HEK293 (cell line): ENCODE measurements around the gene CEP43.

Experiments
- CTCF ChIA-PET: fragments of 350-600 bp; formaldehyde crosslinking; extraction: SDS; loops from one replicate; lab custom pipeline; 2021; ENCODE audit warnings: antibody characterized with exemption; lab: Yijun Ruan, JAX
- POLR2A ChIA-PET: fragments of 300-600 bp; formaldehyde crosslinking; extraction: SDS; loops from one replicate; lab custom pipeline; 2020; ENCODE audit warnings: antibody characterized with exemption, inconsistent platforms; lab: Yijun Ruan, JAX
- H3K27ac ChIP-seq: fragments of 200-500 bp; sonication (Bioruptor generic); 2 replicates; pipeline ENCODE4 v1.5.1; 2014; ENCODE audit warnings: low read depth, low read length, control low read depth, inconsistent platforms; ENCODE audit errors: extremely low read depth
- H3K36me3 ChIP-seq, 2 experiments: fragments of 200-500 bp in 1 of 2; sonication (Bioruptor generic) in 1 of 2; 1 replicate in 1 of 2; 2 replicates in 1 of 2; pipeline ENCODE4 v1.5.1; 2014 to 2017; ENCODE audit warnings: inconsistent platforms in 2 of 2, low read length in 2 of 2; ENCODE audit not compliant: control insufficient read depth in 2 of 2, insufficient read depth in 1 of 2
- H3K4me1 ChIP-seq: fragments of 200-500 bp; sonication (Bioruptor generic); 2 replicates; pipeline ENCODE4 v1.5.1; 2014; ENCODE audit warnings: mild to moderate bottlenecking, low read length, inconsistent platforms; ENCODE audit not compliant: control insufficient read depth, insufficient read depth
- H3K4me3 ChIP-seq: 2 replicates; pipeline ENCODE4 v1.5.1; 2011; ENCODE audit warnings: low read depth, mild to moderate bottlenecking, control low read depth, low read length, moderate library complexity
- H3K9me3 ChIP-seq: fragments of 200-500 bp; sonication (Bioruptor generic); 2 replicates; pipeline ENCODE4 v1.5.1; 2014; ENCODE audit warnings: low read depth, low read length, inconsistent platforms; ENCODE audit not compliant: control insufficient read depth, insufficient read depth
- BCL11A ChIP-seq: fragments of 450-650 bp; formaldehyde crosslinking; IDR thresholded peaks from 2 replicates; pipeline ENCODE4 v1.5.1; 2016; ENCODE audit warnings: low read depth, missing biosample characterization, missing genetic modification characterization
- EGR2 ChIP-seq: fragments of 450-650 bp; formaldehyde crosslinking; IDR thresholded peaks from 2 replicates; pipeline ENCODE4 v1.5.1; 2016; ENCODE audit warnings: low read depth, missing biosample characterization, missing genetic modification characterization
- HOXC10 ChIP-seq: sonication (generic); formaldehyde crosslinking; IDR thresholded peaks from 2 replicates; pipeline ENCODE4 v1.8.1; 2023; ENCODE audit warnings: mild to moderate bottlenecking, missing genetic modification reagents
- ZFP69B ChIP-seq: fragments of 450-650 bp; formaldehyde crosslinking; IDR thresholded peaks from 2 replicates; pipeline ENCODE4 v1.5.1; 2016; ENCODE audit warnings: missing biosample characterization, missing genetic modification characterization
- ZNF202 ChIP-seq: fragments of 450-650 bp; formaldehyde crosslinking; IDR thresholded peaks from 2 replicates; pipeline ENCODE4 v1.5.1; 2016; ENCODE audit warnings: missing biosample characterization, missing genetic modification characterization, borderline replicate concordance
- ZNF211 ChIP-seq: fragments of 450-650 bp; formaldehyde crosslinking; IDR thresholded peaks from 2 replicates; pipeline ENCODE4 v1.5.1; 2016; ENCODE audit warnings: low read depth, missing biosample characterization, missing genetic modification characterization
- ZNF26 ChIP-seq: fragments of 450-650 bp; formaldehyde crosslinking; IDR thresholded peaks from 2 replicates; pipeline ENCODE4 v1.5.1; 2016; ENCODE audit warnings: missing biosample characterization, missing genetic modification characterization
- ZNF37A ChIP-seq: fragments of 450-650 bp; IDR thresholded peaks from 2 replicates; pipeline ENCODE4 v1.5.1; 2018; ENCODE audit warnings: missing biosample characterization, missing genetic modification characterization
- ZNF423 ChIP-seq: fragments of 450-650 bp; formaldehyde crosslinking; IDR thresholded peaks from 2 replicates; pipeline ENCODE4 v1.5.1; 2016; ENCODE audit warnings: missing biosample characterization, missing genetic modification characterization
- ZNF449 ChIP-seq: fragments of 450-650 bp; formaldehyde crosslinking; IDR thresholded peaks from 2 replicates; pipeline ENCODE4 v1.5.1; 2017; ENCODE audit warnings: missing biosample characterization, mild to moderate bottlenecking, missing genetic modification characterization, moderate library complexity
- ZNF488 ChIP-seq: fragments of 450-650 bp; formaldehyde crosslinking; IDR thresholded peaks from 2 replicates; pipeline ENCODE4 v1.5.1; 2016; ENCODE audit warnings: missing biosample characterization, missing genetic modification characterization
- ZNF529 ChIP-seq: fragments of 450-650 bp; formaldehyde crosslinking; IDR thresholded peaks from 2 replicates; pipeline ENCODE4 v1.5.1; 2017; ENCODE audit warnings: missing genetic modification characterization, missing biosample characterization; ENCODE audit not compliant: insufficient replicate concordance
- ZNF548 ChIP-seq: fragments of 450-650 bp; formaldehyde crosslinking; IDR thresholded peaks from 2 replicates; pipeline ENCODE4 v1.5.1; 2016; ENCODE audit warnings: missing biosample characterization, missing genetic modification characterization
- ZNF555 ChIP-seq: fragments of 450-650 bp; formaldehyde crosslinking; conservative IDR thresholded peaks from 2 replicates; pipeline ENCODE4 v1.5.1; 2017; ENCODE audit warnings: missing biosample characterization, mild to moderate bottlenecking, missing genetic modification characterization, inconsistent platforms
- ZNF585B ChIP-seq: fragments of 450-650 bp; formaldehyde crosslinking; IDR thresholded peaks from 2 replicates; pipeline ENCODE4 v1.5.1; 2016; ENCODE audit warnings: missing biosample characterization, missing genetic modification characterization
- ZNF624 ChIP-seq: fragments of 450-650 bp; formaldehyde crosslinking; IDR thresholded peaks from 2 replicates; pipeline ENCODE4 v1.5.1; 2017; ENCODE audit warnings: missing biosample characterization, missing genetic modification characterization
- ZNF76 ChIP-seq: fragments of 450-650 bp; formaldehyde crosslinking; IDR thresholded peaks from 2 replicates; pipeline ENCODE4; 2016; ENCODE audit warnings: low read depth, missing biosample characterization, missing genetic modification characterization, borderline replicate concordance
- ZNF768 ChIP-seq: fragments of 450-650 bp; formaldehyde crosslinking; IDR thresholded peaks from 2 replicates; pipeline ENCODE4 v1.5.1; 2018; ENCODE audit warnings: missing biosample characterization, mild to moderate bottlenecking, missing genetic modification characterization

The CEP43 gene

GRCh38 chr6:167027308-167027707 lies 28.1 kb downstream of the CEP43 start (continued):
- TF ChIP-seq ZNF26: no peak

GRCh38 chr6:167027772-167028171 lies 28.6 kb downstream of the CEP43 start:
- H3K4me3 ChIP-seq: no peak overlapping the region
- ChIA-PET POLR2A (no interaction called here), CTCF (interaction anchor here (0.6 to 0.7 kb wide), 2 partner anchors 111 to 228 kb away, joined by 3 to 4 read pairs; no protein-coding TSS in a partner anchor)
- H3K9me3 ChIP-seq: no peaks in the 10 kb centered on the region
- peaks cover 40 to 96% of the 10 kb centered on the region in 2 experiments for H3K36me3 ChIP-seq
- TF ChIP-seq EGR2 (tag by site-specific recombination) (no peak), ZNF423 (no peak), ZFP69B (tag by site-specific recombination) (no peak), ZNF211 (tag by site-specific recombination) (no peak), ZNF548 (tag by site-specific recombination) (no peak), ZNF529 (tag by site-specific recombination) (no peak), ZNF585B (tag by site-specific recombination) (no peak)
- TF ChIP-seq, all 188 proteins: peak for 0
- H3K27ac ChIP-seq: no peak overlapping the region
- no peaks in the 10 kb centered on the region for H3K4me1 ChIP-seq

GRCh38 chr6:167030222-167031072 lies 31.2 kb downstream of the CEP43 start:
- TF ChIP-seq ZNF37A (tag by site-specific recombination) (no peak), BCL11A (tag by site-specific recombination) (no peak), ZNF768 (tag by site-specific recombination) (no peak), ZNF76 (tag by site-specific recombination) (no peak), ZNF555 (no peak), ZNF449 (tag by site-specific recombination) (no peak), ZNF624 (tag by site-specific recombination) (no peak), HOXC10 (CRISPR knock-in tag) (no peak), ZNF202 (tag by site-specific recombination) (no peak), ZNF488 (tag by site-specific recombination) (no peak)
- no peak overlapping the region for H3K4me3 ChIP-seq
- CTCF ChIA-PET: interaction anchor here (0.7 kb wide), 1 partner anchor 1115 kb away, joined by 4 read pairs; no protein-coding TSS in a partner anchor
- POLR2A ChIA-PET: no interaction called here
- peaks cover 37 to 96% of the 10 kb centered on the region in 2 experiments for H3K36me3 ChIP-seq
- no peaks in the 10 kb centered on the region for H3K4me1 ChIP-seq
- H3K27ac ChIP-seq: no peak overlapping the region
- H3K9me3 ChIP-seq: no peaks in the 10 kb centered on the region
